HG02763 (cell line): ENCODE measurements around the gene FAM227B.
"Not testable (repeated sequence)": the region's sequence is repeated elsewhere in the genome, so short reads cannot be mapped to it uniquely, and the experiment has no call there.

ENCODE experiments used
- ATAC-seq: cut with Tn5 transposase; IDR thresholded peaks from one replicate; pipeline ENCODE4 v1.9.1; 2021; ENCODE audit warnings: mild to moderate bottlenecking, moderate library complexity; ENCODE audit not compliant: unreplicated experiment

The FAM227B gene

GRCh38 chr15:49383266-49383665, 237.4 kb downstream of the FAM227B start:
- ATAC-seq, result no peak

- no peak for ATAC-seq
Measured at GRCh38 chr15:49382394-49382793, 238.2 kb downstream of the FAM227B start.

GRCh38 chr15:49380912-49381311, 239.7 kb downstream of the FAM227B start:
- no peak for ATAC-seq

- no peak for ATAC-seq
Measured at GRCh38 chr15:49379996-49380395, 240.6 kb downstream of the FAM227B start.

GRCh38 chr15:49372366-49372765, 248.3 kb downstream of the FAM227B start:
- no peak for ATAC-seq

GRCh38 chr15:49370782-49371181, 249.8 kb downstream of the FAM227B start:
- no peak for ATAC-seq

GRCh38 chr15:49366496-49366895, 254.1 kb downstream of the FAM227B start:
- no peak for ATAC-seq

GRCh38 chr15:49361370-49361769, 259.2 kb downstream of the FAM227B start:
- ATAC-seq, result no peak

- ATAC-seq, result not testable (repeated sequence)
Measured at GRCh38 chr15:49354439-49354838, 266.2 kb downstream of the FAM227B start.

- no peak for ATAC-seq
Measured at GRCh38 chr15:49343546-49343945, 277.1 kb downstream of the FAM227B start.

- ATAC-seq, result no peak
Measured at GRCh38 chr15:49339656-49340055, 281.0 kb downstream of the FAM227B start.

GRCh38 chr15:49331951-49332350, 288.7 kb downstream of the FAM227B start:
- no peak for ATAC-seq

- no peak for ATAC-seq
Measured at GRCh38 chr15:49331442-49331841, 289.2 kb downstream of the FAM227B start.

- ATAC-seq, result no peak
Measured at GRCh38 chr15:49330166-49330565, 290.5 kb downstream of the FAM227B start.

- no peak for ATAC-seq
Measured at GRCh38 chr15:49328941-49329340, 291.7 kb downstream of the FAM227B start.

GRCh38 chr15:49327927-49328326, 292.7 kb downstream of the FAM227B start:
- no peak for ATAC-seq

- ATAC-seq, result no peak
Measured at GRCh38 chr15:49323207-49323606, 297.4 kb downstream of the FAM227B start.

- ATAC-seq, result no peak
Measured at GRCh38 chr15:49320351-49320750, 300.3 kb downstream of the FAM227B start.

- ATAC-seq, result no peak
Measured at GRCh38 chr15:49315391-49315823, 305.2 kb downstream of the FAM227B start.

- ATAC-seq, result no peak
Measured at GRCh38 chr15:49314716-49315115, 305.9 kb downstream of the FAM227B start.

- no peak for ATAC-seq
Measured at GRCh38 chr15:49313650-49314049, 307.0 kb downstream of the FAM227B start.

- ATAC-seq, result no peak
Measured at GRCh38 chr15:49309889-49310288, 310.7 kb downstream of the FAM227B start.

- ATAC-seq, result no peak
Measured at GRCh38 chr15:49308686-49309085, 311.9 kb downstream of the FAM227B start.

GRCh38 chr15:49306551-49306950, 314.1 kb downstream of the FAM227B start:
- ATAC-seq, result no peak
